Ovary (tissue), 3 donors: ENCODE data around the gene OR10A5.

Experiments used
- CTCF ChIP-seq, 3 donors: fragments of 450-650 bp in 2 of 3; fragments of 200-600 bp in 1 of 3; IDR thresholded peaks; one replicate each; pipeline versions ENCODE4 v1.5.1 to v1.8.0; 2016 to 2022; ENCODE audit warnings: antibody characterized with exemption in 3 of 3, mild to moderate bottlenecking in 1 of 3
- POLR2A ChIP-seq: fragments of 450-650 bp; IDR thresholded peaks from one replicate; pipeline ENCODE4 v1.6.1; 2017; ENCODE audit warnings: antibody characterized with exemption, mild to moderate bottlenecking, moderate library complexity
- donor health status: DM: no; HTN: no; CAD: no.

- TF ChIP-seq CTCF (IDR thresholded peaks at IDR 0.05) (no peak), POLR2A (no peak)
These were observed 26.5 kb upstream of the OR10A5 start for GRCh38 chr11:6818967-6819366.
